A549 (cell line): ENCODE data around the gene CDC42SE2.

Experiments
- ATOH8 ChIP-seq: fragments of 250-450 bp; sonication (Bioruptor Pico); IDR thresholded peaks from 2 replicates; pipeline ENCODE4 v1.5.0; 2020; ENCODE audit warnings: low read depth, mild to moderate bottlenecking, moderate library complexity
- CHD2 ChIP-seq: fragments of 150-350 bp; IDR thresholded peaks from 2 replicates; pipeline ENCODE4 v1.6.1; 2014; ENCODE audit warnings: low read length; ENCODE audit not compliant: partially characterized antibody
- CTCF ChIP-seq: fragments of >200 bp; sonication (Bioruptor Twin); formaldehyde crosslinking; IDR thresholded peaks from 3 replicates; pipeline ENCODE4 v1.5.1; 2016
- ESRRA ChIP-seq: fragments of 150-350 bp; IDR thresholded peaks from 2 replicates; pipeline ENCODE4 v1.6.1; 2014; ENCODE audit warnings: mild to moderate bottlenecking, low read length, borderline replicate concordance
- HDAC2 ChIP-seq: fragments of 200-600 bp; sonication (generic); IDR thresholded peaks from 2 replicates; pipeline ENCODE4 v1.6.1; 2016
- JUN ChIP-seq, 2 experiments: fragments of >200 bp; sonication (Bioruptor Twin); formaldehyde crosslinking; IDR thresholded peaks; 2 replicates in 1 of 2; 3 replicates in 1 of 2; pipeline ENCODE4 v1.6.1; 2016 to 2017
- KDM1A ChIP-seq: fragments of 200-600 bp; sonication (generic); IDR thresholded peaks from 2 replicates; pipeline ENCODE4 v1.6.1; 2016; ENCODE audit warnings: low read depth, mild to moderate bottlenecking
- MAFK ChIP-seq: fragments of 450-650 bp; IDR thresholded peaks from 2 replicates; pipeline ENCODE4 v1.6.1; 2014; ENCODE audit not compliant: partially characterized antibody
- MAX ChIP-seq: IDR thresholded peaks from 2 replicates; pipeline ENCODE4 v1.6.1; 2012
- MYC ChIP-seq: IDR thresholded peaks from 2 replicates; pipeline ENCODE4 v1.6.1; 2012; ENCODE audit warnings: mild to moderate bottlenecking, inconsistent platforms, low read length, improper control_type of control experiment, borderline replicate concordance
- NPAS2 ChIP-seq: fragments of 250-450 bp; sonication (Bioruptor Pico); IDR thresholded peaks from 2 replicates; pipeline ENCODE4 v1.8.0; 2022; ENCODE audit warnings: mild to moderate bottlenecking, moderate library complexity, borderline replicate concordance
- PHF8 ChIP-seq: fragments of 200-600 bp; sonication (generic); IDR thresholded peaks from 2 replicates; pipeline ENCODE4 v1.6.1; 2016; ENCODE audit warnings: low read depth, mild to moderate bottlenecking, antibody characterized with exemption, moderate library complexity, borderline replicate concordance
- POLR2A ChIP-seq: IDR thresholded peaks from 2 replicates; pipeline ENCODE4 v1.6.1; 2012; ENCODE audit warnings: mild to moderate bottlenecking, low read length
- SREBF2 ChIP-seq: fragments of 450-650 bp; IDR thresholded peaks from 2 replicates; pipeline ENCODE4 v1.6.1; 2014; ENCODE audit warnings: mild to moderate bottlenecking, moderate library complexity

GRCh38 chr5:131368866-131369265, 105.0 kb downstream of the CDC42SE2 start:
- TF ChIP-seq POLR2A (no peak), MAX (no peak), CTCF (no peak), SREBF2 (no peak), HDAC2 (no peak), NPAS2 (CRISPR knock-in tag) (no peak), ATOH8 (CRISPR knock-in tag) (no peak), JUN (IDR thresholded peaks at IDR 0.05) (no peak), ESRRA (no peak), CHD2 (no peak), PHF8 (no peak), KDM1A (no peak), MYC (no peak), MAFK (no peak)
